Fibroblast of peridontal ligament (primary cell): ENCODE data around the gene AKAP1.

Source experiments
- DNase-seq: peaks from one replicate; pipeline ENCODE4 v3.0.0-alpha.2; 2010; ENCODE audit errors: extremely low read depth

The AKAP1 gene

GRCh38 chr17:57164814-57165213 lies 79.8 kb downstream of the AKAP1 start:
- no peak for DNase-seq

GRCh38 chr17:57165754-57166153 lies 80.7 kb downstream of the AKAP1 start:
- no peak for DNase-seq

GRCh38 chr17:57166803-57167202 lies 81.8 kb downstream of the AKAP1 start:
- no peak for DNase-seq

- DNase-seq, result no peak
Observed at GRCh38 chr17:57168695-57169094, 83.6 kb downstream of the AKAP1 start.

- DNase-seq, result no peak
Observed at GRCh38 chr17:57170866-57171265, 85.8 kb downstream of the AKAP1 start.
